Activated naive CD8-positive, alpha-beta T cell treated with anti-CD3 and anti-CD28 coated beads for 36 hours (primary cell): ENCODE results near the gene ZCCHC18. TPM values are rescaled to one million over a fixed set of nuclear protein-coding genes. Genes with fewer than 3 reads are reported as not detected.

Source experiments
- DNase-seq: peaks from one replicate; pipeline ENCODE4 v3.0.0; 2021
- H3K27ac Mint-ChIP-seq: one replicate; pipeline ENCODE4 v1.8.0; 2022; ENCODE audit warnings: mild to moderate bottlenecking, moderate library complexity, mixed read lengths
- H3K27me3 Mint-ChIP-seq: one replicate; pipeline ENCODE4 v1.8.0; 2022; ENCODE audit warnings: mild to moderate bottlenecking, mixed read lengths
- H3K36me3 Mint-ChIP-seq: one replicate; pipeline ENCODE4 v1.8.0; 2021; ENCODE audit warnings: mild to moderate bottlenecking, mixed read lengths
- H3K4me1 Mint-ChIP-seq: one replicate; pipeline ENCODE4 v1.8.0; 2021; ENCODE audit warnings: mixed read lengths
- H3K4me3 Mint-ChIP-seq: one replicate; pipeline ENCODE4 v1.8.0; 2022; ENCODE audit warnings: mild to moderate bottlenecking, moderate library complexity, mixed read lengths
- H3K9me3 Mint-ChIP-seq: one replicate; pipeline ENCODE4 v1.8.0; 2022; ENCODE audit warnings: mixed read lengths
- total RNA-seq, 2 experiments: library from RNA; stranded (reverse); gene quantifications; one replicate each; pipeline ENCODE4 v1.2.3, GENCODE V29; 2021

ZCCHC18 gene
- total RNA-seq, 2 experiments from 2014 or later, result 5.5 to 5.8 TPM

DNA sequence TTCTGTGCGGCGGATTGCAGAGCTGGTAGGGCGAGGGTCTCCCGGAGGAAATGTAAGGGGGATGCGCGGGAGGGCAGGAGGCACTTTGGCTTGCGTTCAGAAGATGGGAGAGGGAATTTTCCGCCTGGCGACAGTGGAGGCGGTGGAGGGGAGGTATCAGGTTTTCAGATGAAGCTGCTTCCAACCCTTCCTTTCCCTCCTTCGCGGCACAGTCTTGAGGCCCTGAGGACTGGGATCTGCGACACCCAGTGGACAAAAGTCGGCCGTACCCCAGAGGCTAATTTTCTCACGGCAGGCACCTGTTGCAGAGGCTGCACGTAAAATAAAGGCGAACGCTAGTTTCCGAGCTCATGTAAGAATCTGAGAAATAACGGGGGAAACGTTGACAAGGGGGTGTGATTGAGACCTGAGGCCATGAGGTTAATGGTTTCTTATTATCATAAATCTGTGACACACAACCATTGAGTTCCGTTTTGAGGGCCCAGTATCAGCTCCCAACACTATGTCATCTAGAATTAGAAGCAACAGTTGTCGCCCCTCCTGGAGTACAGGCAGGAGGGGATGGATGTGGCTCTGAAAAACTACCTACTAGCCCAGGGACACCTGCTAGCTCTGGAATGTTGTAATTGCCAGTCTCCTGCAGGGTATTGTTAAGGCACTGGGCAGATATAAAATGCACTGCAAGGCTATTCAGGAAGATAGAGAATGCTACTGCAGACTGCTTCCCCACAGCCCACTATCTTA is 1.1 kb downstream of the ZCCHC18 start:
- peaks cover 47% of the 10 kb centered on the region for H3K4me1 Mint-ChIP-seq
- peaks cover 9% of the 10 kb centered on the region for H3K36me3 Mint-ChIP-seq
- H3K4me3 Mint-ChIP-seq, result peak overlapping the region; percentile 90
- peak overlapping the region; percentile 90 for H3K27ac Mint-ChIP-seq
- H3K9me3 Mint-ChIP-seq, result no peaks in the 10 kb centered on the region
- no peaks in the 10 kb centered on the region for H3K27me3 Mint-ChIP-seq
- peak; percentile 55 for DNase-seq

GRCh38 chrX:104117759-104118158 is 5.4 kb downstream of the ZCCHC18 start:
- H3K9me3 Mint-ChIP-seq, result no peaks in the 10 kb centered on the region
- H3K4me3 Mint-ChIP-seq, result peak overlapping the region; percentile 57
- H3K27ac Mint-ChIP-seq, result peak overlapping the region; percentile 84

DNA sequence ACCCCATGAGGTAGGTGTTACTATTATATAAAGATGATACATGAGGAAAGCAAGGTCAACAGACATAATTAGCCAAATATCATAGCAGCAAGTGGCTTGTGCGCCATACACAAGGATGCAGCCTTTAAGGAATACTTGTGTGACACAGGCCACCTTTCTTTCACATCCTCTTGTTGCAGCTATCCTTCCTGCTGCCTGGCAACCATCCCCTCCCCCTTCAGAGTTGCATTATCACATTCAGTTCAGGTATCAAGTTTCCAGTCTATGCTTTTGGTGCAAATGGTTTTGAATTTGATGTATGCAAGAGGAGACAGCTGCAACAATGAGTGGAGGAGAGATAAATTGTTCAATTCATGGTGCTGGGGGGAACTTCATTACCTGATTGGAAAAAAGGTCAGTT is 6.4 kb downstream of the ZCCHC18 start:
- H3K9me3 Mint-ChIP-seq, result no peaks in the 10 kb centered on the region
- no peaks in the 10 kb centered on the region for H3K27me3 Mint-ChIP-seq
- no peaks in the 10 kb centered on the region for H3K36me3 Mint-ChIP-seq
- DNase-seq, result no peak
- H3K4me3 Mint-ChIP-seq, result no peak overlapping the region
- H3K4me1 Mint-ChIP-seq, result peaks cover 59% of the 10 kb centered on the region
- no peak overlapping the region for H3K27ac Mint-ChIP-seq

More at GRCh38 chrX:104117759-104118158, 5.4 kb downstream of the ZCCHC18 start:
- Mint-ChIP-seq H3K4me1 (peaks cover 51% of the 10 kb centered on the region), H3K27me3 (no peaks in the 10 kb centered on the region), H3K36me3 (peaks cover 2% of the 10 kb centered on the region)
- DNase-seq, result no peak

DNA sequence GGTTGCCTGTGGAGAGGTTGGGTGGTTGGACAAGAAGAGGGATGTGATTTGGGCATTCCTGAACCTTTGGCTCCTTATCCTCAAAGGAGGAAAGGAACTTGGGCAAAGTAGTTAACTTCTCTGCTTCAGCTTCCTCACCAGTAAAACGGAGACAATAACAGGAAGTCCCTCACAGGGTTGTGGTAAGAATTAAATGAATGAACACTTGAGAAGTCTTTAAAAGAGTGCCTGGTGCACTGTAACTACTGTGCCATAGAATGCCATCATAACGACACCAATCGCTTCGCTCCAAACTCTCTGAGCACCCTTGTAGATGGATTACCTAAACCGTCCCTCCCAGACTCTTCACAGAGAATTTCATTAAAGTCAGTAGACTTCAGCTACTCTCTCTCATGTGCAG is 10.5 kb downstream of the ZCCHC18 start:
- Mint-ChIP-seq H3K27ac (peak overlapping the region; percentile 81), H3K4me3 (peak overlapping the region; percentile 48), H3K4me1 (peaks cover 46% of the 10 kb centered on the region), H3K36me3 (peaks cover 5% of the 10 kb centered on the region), H3K9me3 (no peaks in the 10 kb centered on the region), H3K27me3 (no peaks in the 10 kb centered on the region)
- no peak for DNase-seq

- H3K36me3 Mint-ChIP-seq, result peaks cover 8% of the 10 kb centered on the region
- H3K9me3 Mint-ChIP-seq, result no peaks in the 10 kb centered on the region
- no peak overlapping the region for H3K4me3 Mint-ChIP-seq
- no peak overlapping the region for H3K27ac Mint-ChIP-seq
- H3K4me1 Mint-ChIP-seq, result peaks cover 29% of the 10 kb centered on the region
- H3K27me3 Mint-ChIP-seq, result no peaks in the 10 kb centered on the region
- no peak for DNase-seq
Observed at GRCh38 chrX:104126856-104127255, 14.5 kb downstream of the ZCCHC18 start.

GRCh38 chrX:104130808-104131207 is 18.5 kb downstream of the ZCCHC18 start:
- Mint-ChIP-seq H3K4me1 (peaks cover 33% of the 10 kb centered on the region), H3K36me3 (peaks cover 3% of the 10 kb centered on the region), H3K27ac (no peak overlapping the region), H3K4me3 (no peak overlapping the region), H3K9me3 (no peaks in the 10 kb centered on the region), H3K27me3 (no peaks in the 10 kb centered on the region)
- DNase-seq, result no peak

GRCh38 chrX:104134583-104135261 is 22.4 kb downstream of the ZCCHC18 start:
- no peaks in the 10 kb centered on the region for H3K36me3 Mint-ChIP-seq
- H3K9me3 Mint-ChIP-seq, result no peaks in the 10 kb centered on the region
- H3K27ac Mint-ChIP-seq, result peak overlapping the region; percentile 72
- peaks cover 30% of the 10 kb centered on the region for H3K4me1 Mint-ChIP-seq
- DNase-seq, result no peak
- no peak overlapping the region for H3K4me3 Mint-ChIP-seq
- no peaks in the 10 kb centered on the region for H3K27me3 Mint-ChIP-seq

- no peaks in the 10 kb centered on the region for H3K9me3 Mint-ChIP-seq
- H3K4me3 Mint-ChIP-seq, result no peak overlapping the region
- H3K36me3 Mint-ChIP-seq, result no peaks in the 10 kb centered on the region
- peaks cover 27% of the 10 kb centered on the region for H3K4me1 Mint-ChIP-seq
- peak overlapping the region; percentile 72 for H3K27ac Mint-ChIP-seq
- no peak for DNase-seq
- H3K27me3 Mint-ChIP-seq, result no peaks in the 10 kb centered on the region
Observed at GRCh38 chrX:104135677-104136076, 23.4 kb downstream of the ZCCHC18 start.

DNA sequence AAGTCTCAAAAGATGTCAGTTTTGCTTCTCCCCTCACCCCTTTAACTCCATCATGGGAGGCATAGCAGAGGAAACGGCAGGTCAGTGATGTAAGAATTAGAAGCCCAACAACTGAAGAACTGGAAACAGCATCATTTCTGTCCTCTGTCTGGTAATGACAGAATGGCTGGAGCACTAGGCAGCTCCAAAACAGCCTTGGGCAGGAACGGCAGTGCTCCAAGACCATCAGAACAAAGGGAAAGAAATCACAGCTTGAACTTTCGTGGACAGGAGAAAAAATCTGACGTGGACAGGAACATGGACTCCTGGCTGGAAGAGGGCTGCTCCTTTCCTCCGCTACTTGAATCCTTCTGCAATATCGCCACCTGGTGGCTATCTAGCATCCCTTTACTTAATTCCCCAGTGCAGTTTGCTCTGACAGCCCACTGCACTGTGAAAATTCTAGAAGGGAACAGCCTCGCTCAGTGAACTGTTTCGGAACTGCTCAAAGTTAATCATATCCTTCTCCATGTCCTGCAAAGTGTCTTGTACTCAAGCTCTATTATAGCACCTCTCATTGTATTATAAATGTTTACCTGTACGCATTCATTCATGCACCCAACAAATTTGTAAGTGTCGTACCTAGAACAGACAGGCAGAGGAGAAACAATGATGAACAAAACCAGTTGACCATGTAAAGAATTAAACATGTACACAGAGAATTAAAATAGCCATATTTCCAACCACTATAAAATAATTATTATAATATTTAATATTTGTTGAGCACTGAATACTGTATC is 24.1 kb downstream of the ZCCHC18 start:
- Mint-ChIP-seq H3K27me3 (no peaks in the 10 kb centered on the region), H3K4me3 (no peak overlapping the region), H3K4me1 (peaks cover 27% of the 10 kb centered on the region), H3K9me3 (no peaks in the 10 kb centered on the region), H3K27ac (no peak overlapping the region), H3K36me3 (no peaks in the 10 kb centered on the region)
- DNase-seq, result peak; percentile 35

- DNase-seq, result no peak
- H3K9me3 Mint-ChIP-seq, result no peaks in the 10 kb centered on the region
- no peaks in the 10 kb centered on the region for H3K36me3 Mint-ChIP-seq
- no peak overlapping the region for H3K4me3 Mint-ChIP-seq
- no peaks in the 10 kb centered on the region for H3K27me3 Mint-ChIP-seq
- no peak overlapping the region for H3K27ac Mint-ChIP-seq
- H3K4me1 Mint-ChIP-seq, result peaks cover 29% of the 10 kb centered on the region
Observed at GRCh38 chrX:104137496-104137895, 25.2 kb downstream of the ZCCHC18 start.

- no peak for DNase-seq
- Mint-ChIP-seq H3K4me1 (peaks cover 9% of the 10 kb centered on the region), H3K27ac (no peak overlapping the region), H3K9me3 (no peaks in the 10 kb centered on the region), H3K4me3 (no peak overlapping the region), H3K27me3 (no peaks in the 10 kb centered on the region), H3K36me3 (peaks cover 7% of the 10 kb centered on the region)
Observed at GRCh38 chrX:104141087-104141760, 28.9 kb downstream of the ZCCHC18 start.

DNA sequence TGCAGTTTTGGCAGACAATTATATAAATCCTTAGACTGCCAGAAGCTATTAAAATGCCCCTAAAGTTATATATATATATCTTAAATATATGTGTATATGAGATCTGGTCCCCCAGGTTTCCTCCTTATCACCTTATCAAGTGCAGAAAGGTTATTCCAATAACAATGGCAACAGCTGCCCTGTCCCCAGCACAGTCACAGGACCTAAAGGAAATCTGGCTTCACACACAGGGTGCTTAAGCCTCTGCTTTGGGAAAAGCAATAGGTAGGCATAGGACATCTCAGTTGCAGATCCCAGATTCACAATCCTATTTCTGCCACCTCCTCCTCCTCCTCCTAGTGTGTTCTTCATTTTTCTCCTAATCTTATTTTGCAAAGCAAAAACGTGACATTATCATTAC is 38.7 kb downstream of the ZCCHC18 start:
- Mint-ChIP-seq H3K4me1 (peaks cover 4% of the 10 kb centered on the region), H3K9me3 (no peaks in the 10 kb centered on the region), H3K4me3 (no peak overlapping the region), H3K36me3 (peaks cover 2% of the 10 kb centered on the region), H3K27ac (no peak overlapping the region), H3K27me3 (no peaks in the 10 kb centered on the region)
- DNase-seq, result no peak

- peak; percentile 79 for DNase-seq
- H3K27ac Mint-ChIP-seq, result peak within 1 kb of the TSS; percentile 100
- no peaks in the 10 kb centered on the region for H3K9me3 Mint-ChIP-seq
- peaks cover 2% of the 10 kb centered on the region for H3K36me3 Mint-ChIP-seq
- H3K4me3 Mint-ChIP-seq, result peak within 1 kb of the TSS; percentile 92
- no peaks in the 10 kb centered on the region for H3K27me3 Mint-ChIP-seq
- H3K4me1 Mint-ChIP-seq, result peaks cover 2% of the 10 kb centered on the region
Observed at GRCh38 chrX:104156630-104157529, 44.6 kb downstream of the ZCCHC18 start, which contains the start of gene SLC25A53. Gene SLC25A53 (minus strand): TSS chrX:104157009. CDS start chrX:104105257, 51,752 bp downstream.
